ENCODE results near the gene ARHGEF40. TPM values are rescaled to one million over a fixed set of nuclear protein-coding genes. Genes with fewer than 3 reads are reported as not detected.

ARHGEF40 gene
- total RNA-seq, 1 donor, result 12.9 TPM

GRCh38 chr14:21133901-21134300, 63.8 kb downstream of the ARHGEF40 start:
- H3K9me3 ChIP-seq (ENCODE audit: low read depth, low read length), result no peaks in the 10 kb centered on the region
- H3K4me3 ChIP-seq (ENCODE audit: low read length), result no peak overlapping the region
- no peaks in the 10 kb centered on the region for H3K4me1 ChIP-seq (ENCODE audit: insufficient read depth, low read length)
- no peaks in the 10 kb centered on the region for H3K27me3 ChIP-seq (ENCODE audit: insufficient read depth, low read length)

- H3K4me1 ChIP-seq (ENCODE audit: insufficient read depth, low read length), result no peaks in the 10 kb centered on the region
- H3K4me3 ChIP-seq (ENCODE audit: low read length), result no peak overlapping the region
- H3K9me3 ChIP-seq (ENCODE audit: low read depth, low read length), result no peaks in the 10 kb centered on the region
These were observed 65.9 kb downstream of the ARHGEF40 start for GRCh38 chr14:21136024-21136423.

More at GRCh38 chr14:21136024-21136423, 65.9 kb downstream of the ARHGEF40 start:
- no peaks in the 10 kb centered on the region for H3K27me3 ChIP-seq (ENCODE audit: insufficient read depth, low read length)

Other genes starting within 250 kb of the ARHGEF40 start
- gene RNASE3, start 178.9 kb upstream of the ARHGEF40 start, total RNA-seq, result 2.2 TPM
- 38.3 TPM for gene RNASE2, start 114.8 kb upstream of the ARHGEF40 start, total RNA-seq
- 50.6 TPM for gene METTL17, start 80.3 kb upstream of the ARHGEF40 start, total RNA-seq
- gene SLC39A2, start 71.0 kb upstream of the ARHGEF40 start, total RNA-seq, result not detected
- gene NDRG2, start 45.2 kb upstream of the ARHGEF40 start, total RNA-seq, result 9.7 TPM
- gene TPPP2, start 40.1 kb upstream of the ARHGEF40 start, total RNA-seq, result not detected
- gene RNASE13, start 35.5 kb upstream of the ARHGEF40 start, total RNA-seq, result not detected
- not detected for gene RNASE7, start 27.9 kb upstream of the ARHGEF40 start, total RNA-seq
- gene RNASE8, start 12.5 kb upstream of the ARHGEF40 start, total RNA-seq, result not detected
- 8.9 TPM for gene ZNF219, start 28.4 kb downstream of the ARHGEF40 start, total RNA-seq
- gene TMEM253, start 30.8 kb downstream of the ARHGEF40 start, total RNA-seq, result 0.21 TPM
- not detected for gene OR5AU1, start 85.8 kb downstream of the ARHGEF40 start, total RNA-seq
- 1,082 TPM for gene HNRNPC, start 199.1 kb downstream of the ARHGEF40 start, total RNA-seq
- gene RPGRIP1, start 209.8 kb downstream of the ARHGEF40 start, total RNA-seq, result 0.42 TPM

Data from mononuclear cell (primary cell).